Testis (tissue), 2 donors: ENCODE measurements around the gene LHFPL5.

Experiments used
- CTCF ChIP-seq, 3 experiments: fragments of 450-650 bp in 2 of 3; fragments of 200-600 bp in 1 of 3; sonication (generic) in 1 of 3; IDR thresholded peaks; one replicate each; pipeline ENCODE4 v1.5.1; 2016 to 2019; ENCODE audit warnings: antibody characterized with exemption in 3 of 3, mild to moderate bottlenecking in 2 of 3, moderate library complexity in 1 of 3
- POLR2A ChIP-seq: fragments of 450-650 bp; IDR thresholded peaks from one replicate; pipeline ENCODE4 v1.6.1; 2017; ENCODE audit warnings: antibody characterized with exemption, mild to moderate bottlenecking, moderate library complexity

GRCh38 chr6:35857853-35858252, 52.7 kb downstream of the LHFPL5 start:
- TF ChIP-seq POLR2A (no peak), CTCF (IDR thresholded peaks at IDR 0.05) (no peak)
